GM18951 (cell line): ENCODE data around the gene CCDC142.

Source experiments
- POLR2A ChIP-seq: IDR thresholded peaks from 4 replicates; pipeline ENCODE4 v1.6.1; 2011; ENCODE audit warnings: mild to moderate bottlenecking; ENCODE audit not compliant: insufficient read length, insufficient read depth; ENCODE audit errors: extremely low read depth
- in situ Hi-C: fragments of 300-500 bp; cut with MboI; formaldehyde crosslinking; loops from one replicate; pipeline ENCODE4 v1.12.0; 2022; ENCODE audit warnings: low sequenced_read_pairs, mixed read lengths, inconsistent platforms; ENCODE audit not compliant: unreplicated experiment

The CCDC142 gene

DNA sequence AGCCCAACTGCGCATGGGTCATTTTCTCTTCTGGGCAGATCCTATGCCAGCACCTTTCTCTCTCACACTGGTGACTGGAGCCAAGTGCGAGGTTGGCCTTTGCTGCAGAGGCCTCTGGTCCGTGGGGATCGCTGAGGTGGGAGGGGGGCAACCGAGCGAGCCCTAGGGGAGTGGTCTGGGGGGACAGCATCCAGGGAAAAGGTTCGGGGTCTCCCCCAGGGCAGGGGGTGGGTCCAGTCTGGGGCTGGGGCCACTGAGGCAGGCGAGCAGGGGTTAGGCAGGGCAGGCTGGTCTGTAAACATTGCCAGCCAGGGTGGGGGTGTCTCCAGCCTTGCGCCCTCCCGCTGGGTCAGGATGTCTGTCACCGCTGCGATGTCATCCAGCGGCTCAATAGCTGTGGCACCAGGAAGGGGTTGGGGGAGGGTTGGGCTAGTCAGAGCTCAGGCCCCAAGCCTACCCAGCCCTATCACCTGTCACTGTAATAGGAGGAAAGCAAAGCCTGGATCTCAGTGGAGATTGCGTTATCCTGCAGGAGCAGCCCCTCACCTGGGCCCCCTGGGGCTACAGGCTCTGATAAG, 56.5 kb downstream of the CCDC142 start:
- in situ Hi-C loops: no loop called here
- TF ChIP-seq POLR2A: no peak

DNA sequence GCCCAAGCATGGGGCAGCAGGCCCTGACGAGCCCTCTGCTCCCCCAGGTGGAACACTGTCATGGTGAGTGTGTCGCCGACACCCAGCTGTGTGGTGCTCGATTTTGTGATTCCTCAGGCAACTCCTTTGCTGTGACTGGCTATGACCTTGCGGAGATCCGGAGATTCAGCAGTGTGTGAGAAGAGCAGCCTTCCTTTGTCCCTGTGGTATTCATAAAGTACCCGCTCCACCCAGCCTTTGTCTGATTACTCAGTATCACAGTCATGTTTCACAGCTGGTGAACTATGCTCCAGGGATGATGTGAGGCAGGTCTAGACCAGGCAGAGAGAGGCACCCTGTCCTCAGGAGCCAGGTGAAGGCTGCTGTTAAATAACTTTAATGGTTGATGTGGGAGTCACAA, 57.3 kb downstream of the CCDC142 start:
- in situ Hi-C loops: no loop called here
- TF ChIP-seq POLR2A: no peak

GRCh38 chr2:74424995-74425406, 57.8 kb downstream of the CCDC142 start:
- in situ Hi-C loops: no loop called here
- TF ChIP-seq POLR2A: no peak

- TF ChIP-seq POLR2A: no peak
These were observed 58.4 kb downstream of the CCDC142 start for GRCh38 chr2:74424139-74424992.

More at GRCh38 chr2:74424139-74424992, 58.4 kb downstream of the CCDC142 start:
- in situ Hi-C loops: no loop called here
